H1 (cell line): ENCODE data around the gene ARMC9.

ENCODE experiments used
- EZH2 ChIP-seq: fragments of 200-600 bp; sonication (generic); IDR thresholded peaks from 2 replicates; pipeline ENCODE4 v1.7.1; 2012; ENCODE audit warnings: low read depth, mild to moderate bottlenecking, moderate library complexity, low read length, inconsistent platforms; ENCODE audit not compliant: severe bottlenecking
- POLR2AphosphoS5 ChIP-seq: IDR thresholded peaks from 2 replicates; pipeline ENCODE4 v1.6.1; 2011; ENCODE audit warnings: low read depth, low read length

DNA sequence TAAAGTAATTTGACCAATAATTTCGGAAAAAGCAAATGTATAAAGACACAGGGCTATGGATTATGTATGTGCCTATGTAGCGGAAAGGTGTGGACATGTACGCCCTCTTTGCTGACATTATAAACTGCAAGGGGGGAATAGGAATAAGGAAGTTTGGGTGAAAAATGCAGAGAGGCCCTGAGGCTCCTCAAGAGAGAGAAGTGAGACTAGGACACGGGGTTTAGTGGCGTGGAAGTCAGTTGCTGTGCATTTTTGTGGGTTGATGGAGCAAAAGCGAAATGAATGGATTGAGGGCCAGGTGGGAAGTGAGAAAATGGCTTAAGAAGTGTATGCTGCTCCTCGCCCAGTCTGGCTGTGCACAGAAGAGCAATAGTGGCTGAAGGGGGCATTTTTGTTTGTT lies 100.8 kb downstream of the ARMC9 start:
- TF ChIP-seq POLR2AphosphoS5: no peak
- TF ChIP-seq EZH2: no peak
